Fibroblast of gingiva (primary cell): ENCODE data around the gene ROBO1.
A peak's percentile ranks its signal among the peaks of the same experiment; 100 is the strongest.

Source experiments
- DNase-seq: peaks from one replicate; pipeline ENCODE4 v3.0.0-alpha.2; 2011; ENCODE audit warnings: low read depth

Gene ROBO1

GRCh38 chr3:79012530-79012913 is 755.3 kb downstream of the ROBO1 start:
- DNase-seq, result no peak

GRCh38 chr3:79011821-79012529 is 755.8 kb downstream of the ROBO1 start:
- DNase-seq, result no peak

GRCh38 chr3:79009861-79010260 is 757.9 kb downstream of the ROBO1 start:
- DNase-seq, result no peak

DNA sequence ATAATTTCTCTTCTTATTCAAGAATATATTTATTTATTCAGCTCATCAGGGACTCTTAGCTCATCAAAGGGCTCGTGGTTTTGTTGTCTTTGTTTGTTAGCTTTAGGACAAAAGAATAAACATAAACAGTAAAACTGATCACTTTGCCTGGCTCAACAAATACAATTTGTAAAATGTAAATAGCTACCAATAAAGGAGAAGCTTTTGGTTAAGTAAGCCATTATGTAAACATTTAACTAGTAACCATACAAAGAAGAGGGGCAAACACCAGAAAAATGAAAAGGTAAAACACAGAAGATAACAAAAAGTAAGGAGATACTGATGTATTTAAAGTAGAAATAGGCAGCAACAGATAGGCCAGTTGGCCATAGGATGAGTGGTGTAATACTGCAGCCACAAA is 761.7 kb downstream of the ROBO1 start:
- no peak for DNase-seq

DNA sequence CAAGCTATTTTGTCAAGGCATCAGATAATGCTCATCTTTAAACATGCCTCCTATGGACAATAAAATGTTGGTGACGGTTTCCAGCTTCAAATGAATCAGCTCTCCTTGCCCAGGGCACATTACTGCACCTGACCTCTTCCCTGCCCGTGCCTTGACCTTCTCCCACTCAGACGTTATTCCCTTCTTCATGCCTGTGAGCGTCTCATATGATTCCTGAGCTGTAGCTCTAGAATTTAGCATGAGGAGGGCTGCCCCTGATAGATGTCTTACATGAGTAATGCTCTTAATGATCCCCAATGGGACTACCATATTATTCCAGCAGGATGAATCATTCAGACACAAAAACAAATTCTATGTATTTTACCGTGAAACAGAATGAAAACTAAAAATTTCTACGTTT is 762.7 kb downstream of the ROBO1 start:
- DNase-seq, result no peak

DNA sequence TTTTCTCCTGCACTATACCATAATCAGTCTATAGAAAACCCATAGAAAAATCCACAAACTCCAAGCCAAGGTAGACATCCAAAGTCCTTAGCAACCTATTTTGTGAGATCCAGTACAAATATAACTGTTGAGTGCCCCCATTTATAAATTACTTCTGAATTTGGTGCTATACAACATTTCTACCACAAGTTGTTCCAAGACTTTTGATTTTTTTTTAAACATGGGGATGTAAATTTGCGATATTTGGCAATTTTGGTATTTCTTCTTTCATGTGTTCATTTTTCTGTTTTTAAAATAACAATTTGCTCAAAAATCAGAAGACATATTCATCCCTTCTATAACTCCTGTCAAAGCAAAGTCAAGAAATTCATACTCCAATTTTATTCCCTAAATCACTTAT is 763.8 kb downstream of the ROBO1 start:
- no peak for DNase-seq

DNA sequence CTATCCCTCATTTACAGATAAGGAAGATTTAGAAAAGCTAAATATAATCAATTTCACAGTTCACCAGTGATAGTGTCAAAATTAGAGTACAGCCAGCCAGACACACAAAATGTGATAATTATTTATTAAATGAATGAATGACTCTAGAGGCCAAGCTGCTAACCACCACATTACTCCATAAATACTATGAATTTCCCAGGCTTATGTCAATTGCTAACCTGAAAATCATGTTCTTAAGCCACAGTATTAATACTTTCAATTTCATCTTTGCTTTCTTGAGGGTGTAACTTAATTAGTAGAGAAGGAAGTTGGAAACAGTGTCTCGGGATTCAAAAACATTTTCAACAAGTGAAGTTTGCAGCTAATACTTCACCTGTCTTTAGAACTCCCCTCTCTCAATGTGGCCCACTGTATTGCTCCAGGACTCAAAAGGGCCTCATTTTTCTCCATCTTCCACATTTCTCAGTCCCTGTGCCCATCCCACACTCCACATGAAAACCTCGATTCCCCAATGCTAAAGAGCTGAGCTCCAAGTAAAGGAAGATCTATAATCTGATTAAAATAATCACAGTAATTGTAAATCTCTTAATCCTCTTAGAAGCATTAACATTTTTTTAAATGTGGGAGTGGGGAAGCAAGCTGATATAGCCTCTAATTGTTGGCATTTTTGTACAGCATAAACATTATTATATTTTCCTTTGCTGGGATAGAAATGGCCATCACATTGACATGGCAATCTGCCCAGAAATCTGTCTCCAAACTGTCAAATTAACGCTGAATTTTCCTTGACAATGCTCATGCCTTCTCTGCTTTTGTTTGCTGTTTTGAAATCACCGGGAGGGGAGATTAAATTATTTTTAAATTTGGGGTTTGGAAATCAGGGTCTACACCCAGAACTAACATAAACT is 765.1 kb downstream of the ROBO1 start:
- DNase-seq, result no peak

- no peak for DNase-seq
These were observed 766.5 kb downstream of the ROBO1 start for GRCh38 chr3:79001255-79001654.

DNA sequence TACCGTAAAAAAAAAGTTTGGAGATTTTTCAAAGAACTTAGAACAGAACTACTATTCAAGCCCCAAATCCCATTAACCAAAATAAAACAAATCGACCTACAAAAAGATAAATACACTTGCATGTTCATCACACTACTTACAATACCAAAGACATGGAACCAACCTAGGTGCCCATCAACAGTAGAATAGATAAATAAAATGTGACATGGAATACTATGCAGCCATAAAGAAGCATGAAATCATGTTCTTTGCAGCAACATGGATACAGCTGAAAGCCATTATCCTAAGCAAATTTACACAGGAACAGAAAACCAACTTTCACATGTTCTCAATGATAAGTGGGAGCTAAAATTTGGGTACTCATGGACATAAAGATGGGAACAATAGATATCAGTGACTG is 768.7 kb downstream of the ROBO1 start:
- no peak for DNase-seq

GRCh38 chr3:78995087-78995486 is 772.7 kb downstream of the ROBO1 start:
- DNase-seq, result no peak

GRCh38 chr3:78994174-78995027 is 773.4 kb downstream of the ROBO1 start:
- DNase-seq, result no peak

DNA sequence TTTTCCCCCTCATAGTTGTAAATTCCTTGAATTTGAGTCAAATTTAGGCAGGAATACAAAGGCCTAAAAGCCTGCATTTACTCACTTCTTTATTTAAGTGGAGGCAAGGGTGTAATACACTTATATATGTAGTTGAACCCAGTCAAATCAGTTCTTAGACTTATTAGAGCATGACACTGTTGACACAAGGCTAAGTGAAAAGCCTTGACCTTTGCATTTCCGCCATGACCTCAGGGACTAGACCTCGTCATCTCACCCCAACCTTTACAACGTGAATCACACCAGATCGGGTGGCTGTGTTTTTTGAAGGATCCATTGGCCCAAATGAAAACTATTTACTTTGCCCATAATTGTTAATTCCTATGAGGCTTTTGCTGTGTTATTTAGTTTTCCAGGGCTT is 774.4 kb downstream of the ROBO1 start:
- DNase-seq, result no peak

DNA sequence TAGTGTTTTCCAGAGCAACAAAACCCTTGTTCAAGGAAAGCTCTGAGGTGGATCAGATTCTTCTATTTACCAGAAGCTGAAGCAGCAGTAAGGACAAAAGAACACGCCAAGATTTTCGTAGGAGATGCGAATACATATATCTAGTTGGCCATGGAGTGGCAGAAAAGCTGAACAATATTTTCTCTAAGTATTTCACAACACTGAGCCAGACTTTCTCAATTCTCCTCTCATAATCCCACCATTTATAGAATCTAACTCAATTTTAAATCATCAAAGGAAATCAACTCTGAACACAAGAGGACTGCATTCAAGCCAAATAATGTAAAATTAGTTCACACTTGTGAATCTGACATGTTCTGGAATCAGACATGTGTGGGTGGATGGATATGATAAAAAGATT is 775.0 kb downstream of the ROBO1 start:
- no peak for DNase-seq

DNA sequence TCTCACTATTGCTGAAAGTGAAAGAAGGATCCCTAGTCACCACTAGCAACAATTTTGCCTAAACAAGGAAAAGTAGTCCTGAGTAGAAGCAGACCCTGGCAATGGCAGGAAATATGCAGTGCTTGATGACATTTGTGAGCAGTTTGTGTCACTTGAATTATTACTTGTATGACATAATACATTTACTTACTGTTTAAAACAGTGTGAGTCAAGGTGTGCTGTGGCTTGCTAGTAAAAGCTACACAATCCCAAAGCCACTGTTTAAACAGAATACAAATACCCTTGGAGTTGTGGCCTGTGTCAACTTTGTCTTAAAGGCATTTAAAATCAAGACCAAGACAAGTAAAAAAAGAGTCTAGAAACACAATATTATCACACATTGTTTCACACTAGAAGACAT is 775.4 kb downstream of the ROBO1 start:
- no peak for DNase-seq

- DNase-seq, result no peak
These were observed 776.1 kb downstream of the ROBO1 start for GRCh38 chr3:78991656-78992055.

- DNase-seq, result no peak
These were observed 777.6 kb downstream of the ROBO1 start for GRCh38 chr3:78990156-78990555.

DNA sequence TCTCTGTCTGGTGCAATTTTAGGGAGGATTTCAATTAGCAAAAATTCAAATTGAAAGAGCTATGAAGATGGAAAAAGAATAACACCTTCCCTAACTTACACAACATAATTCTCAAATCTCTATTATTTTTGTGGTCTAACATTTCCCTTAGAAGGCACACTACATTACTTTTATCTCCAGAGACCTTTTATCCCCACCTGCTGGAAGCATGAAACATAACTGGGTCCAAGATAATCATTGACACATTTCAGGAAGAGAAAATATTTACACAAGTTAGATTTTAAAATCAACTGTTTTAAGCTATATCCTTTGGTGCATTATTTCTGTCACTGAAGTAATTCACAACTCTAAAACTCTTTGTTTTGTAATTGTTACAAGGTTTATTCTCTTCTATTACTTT is 779.5 kb downstream of the ROBO1 start:
- DNase-seq, result peak; percentile 28

DNA sequence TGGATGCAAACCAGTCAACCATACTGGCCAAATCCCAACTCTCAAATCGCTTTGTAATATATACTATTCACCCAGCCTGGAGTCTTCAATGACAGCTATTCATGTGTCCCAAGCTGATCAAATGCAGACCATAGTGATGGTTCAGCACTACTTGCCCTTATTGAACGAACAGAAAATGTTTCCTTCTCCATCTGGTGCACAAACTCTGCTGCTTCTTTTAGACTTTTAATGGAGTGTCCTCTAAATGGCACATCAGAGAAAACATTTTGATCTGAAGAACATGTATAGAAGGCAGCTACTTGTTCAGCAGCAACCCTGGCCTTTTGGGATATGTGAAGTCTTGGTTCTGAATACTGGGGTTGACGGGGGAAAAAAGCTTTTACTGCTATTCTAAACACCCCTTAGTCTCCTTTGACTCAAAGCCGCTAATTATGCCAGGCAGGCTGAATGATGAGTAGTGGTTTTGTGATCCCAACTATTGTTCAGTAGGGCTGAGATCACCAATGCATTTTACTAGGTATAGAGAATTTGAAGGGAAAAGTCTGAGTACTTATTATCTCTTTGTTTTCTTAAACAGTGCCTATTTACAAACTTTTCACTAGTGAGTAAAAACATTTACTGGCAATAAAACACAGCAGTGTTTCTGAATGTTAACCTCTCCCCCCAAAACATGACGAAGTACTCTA is 781.2 kb downstream of the ROBO1 start:
- DNase-seq, result no peak

GRCh38 chr3:78985981-78986380 is 781.8 kb downstream of the ROBO1 start:
- DNase-seq, result no peak

- DNase-seq, result no peak
These were observed 788.8 kb downstream of the ROBO1 start for GRCh38 chr3:78979028-78979427.

- no peak for DNase-seq
These were observed 789.8 kb downstream of the ROBO1 start for GRCh38 chr3:78978037-78978436.

DNA sequence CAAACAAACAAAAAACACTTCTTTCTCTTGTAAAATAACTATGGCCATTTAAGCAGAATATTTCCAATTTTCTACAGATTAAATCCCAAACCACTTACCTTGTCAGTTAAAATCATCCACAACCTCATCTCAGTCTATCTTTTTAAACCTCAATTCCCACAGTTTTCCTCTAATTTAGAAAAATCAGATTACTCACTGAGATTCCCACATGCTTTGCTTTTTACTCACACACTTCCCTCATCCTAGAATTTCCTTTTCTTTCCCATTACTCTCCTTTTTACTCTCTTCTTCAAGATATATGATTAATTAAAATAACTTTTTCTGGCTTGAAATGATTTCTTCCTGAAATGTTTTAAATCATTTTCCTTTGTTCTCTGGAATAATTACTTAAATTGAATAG is 790.7 kb downstream of the ROBO1 start:
- no peak for DNase-seq
